ENCODE data around the gene DOCK1. TPM values are rescaled to one million over a fixed set of nuclear protein-coding genes. Genes with fewer than 3 reads are reported as not detected.

The DOCK1 gene
- total RNA-seq, 1 donor from 2014 or later, result 72.6 TPM

DNA sequence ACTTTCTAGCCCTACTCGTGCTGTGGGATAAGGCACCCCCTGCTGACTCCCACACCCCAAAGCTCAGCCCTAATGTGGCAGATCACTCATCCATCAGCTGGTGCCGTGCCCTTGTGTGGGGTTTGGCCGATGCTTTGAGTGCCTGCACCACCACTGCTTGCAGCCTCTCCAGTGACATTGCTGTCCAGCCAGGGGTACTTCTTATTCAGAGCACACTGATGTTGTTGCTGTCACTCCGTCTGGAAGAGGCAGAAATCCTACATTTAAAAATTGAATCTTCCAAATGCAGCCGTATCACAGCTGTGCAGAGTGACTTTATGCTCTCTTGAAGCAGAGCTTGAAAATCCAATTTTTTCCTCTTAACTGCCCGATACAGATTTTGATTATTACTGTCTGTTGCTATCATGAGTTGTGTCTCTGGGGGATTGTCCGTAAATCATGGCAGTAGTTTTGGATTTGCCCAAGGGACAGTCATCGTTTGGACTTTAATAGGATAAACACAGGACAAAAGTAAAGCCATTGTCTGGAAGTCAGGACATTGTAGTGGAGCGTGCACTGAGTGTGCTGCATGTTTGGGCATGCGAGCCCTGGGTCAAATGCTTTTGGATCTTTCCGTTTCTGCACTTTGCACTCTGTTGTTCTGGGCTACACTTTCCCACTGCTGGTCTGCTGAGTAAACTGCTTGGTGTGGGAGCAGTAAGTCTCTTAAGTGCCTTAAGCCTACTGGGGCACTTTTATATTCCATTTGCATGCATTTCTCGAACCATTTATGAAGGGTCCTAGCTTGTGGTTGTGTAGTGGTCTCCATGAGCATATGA lies 128.2 kb downstream of the DOCK1 start:
- Histone ChIP-seq H3F3A (ENCODE audit: low read depth) (no peaks in the 10 kb centered on the region), H3K27ac (no peak overlapping the region), H3K4me3 (no peak overlapping the region), H3K79me2 (ENCODE audit: low read depth) (no peaks in the 10 kb centered on the region), H3K27me3 (no peaks in the 10 kb centered on the region), H2AFZ (replicated peaks) (no peak overlapping the region), H3K36me3 (no peaks in the 10 kb centered on the region), H3K9ac (no peak overlapping the region), H4K20me1 (ENCODE audit: low read depth) (no peaks in the 10 kb centered on the region), H3K4me2 (no peak overlapping the region), H3K4me1 (peaks cover 4% of the 10 kb centered on the region), H3K9me3 (ENCODE audit: low read depth) (no peaks in the 10 kb centered on the region)
- H3K27ac Mint-ChIP-seq, result no peak overlapping the region
- H3K4me3 Mint-ChIP-seq, result no peak overlapping the region
- peaks cover 11% of the 10 kb centered on the region for H3K4me1 Mint-ChIP-seq
- no peak for DNase-seq (ENCODE audit: low spot score)
- H3K36me3 Mint-ChIP-seq, result peaks cover 11% of the 10 kb centered on the region
- no peaks in the 10 kb centered on the region for H3K9me3 Mint-ChIP-seq
- no peak for TF ChIP-seq EZH2 (IDR thresholded peaks at IDR 0.05)
- TF ChIP-seq EZH2phosphoT487 (IDR thresholded peaks at IDR 0.05), result no peak
- TF ChIP-seq, protein P1, sequence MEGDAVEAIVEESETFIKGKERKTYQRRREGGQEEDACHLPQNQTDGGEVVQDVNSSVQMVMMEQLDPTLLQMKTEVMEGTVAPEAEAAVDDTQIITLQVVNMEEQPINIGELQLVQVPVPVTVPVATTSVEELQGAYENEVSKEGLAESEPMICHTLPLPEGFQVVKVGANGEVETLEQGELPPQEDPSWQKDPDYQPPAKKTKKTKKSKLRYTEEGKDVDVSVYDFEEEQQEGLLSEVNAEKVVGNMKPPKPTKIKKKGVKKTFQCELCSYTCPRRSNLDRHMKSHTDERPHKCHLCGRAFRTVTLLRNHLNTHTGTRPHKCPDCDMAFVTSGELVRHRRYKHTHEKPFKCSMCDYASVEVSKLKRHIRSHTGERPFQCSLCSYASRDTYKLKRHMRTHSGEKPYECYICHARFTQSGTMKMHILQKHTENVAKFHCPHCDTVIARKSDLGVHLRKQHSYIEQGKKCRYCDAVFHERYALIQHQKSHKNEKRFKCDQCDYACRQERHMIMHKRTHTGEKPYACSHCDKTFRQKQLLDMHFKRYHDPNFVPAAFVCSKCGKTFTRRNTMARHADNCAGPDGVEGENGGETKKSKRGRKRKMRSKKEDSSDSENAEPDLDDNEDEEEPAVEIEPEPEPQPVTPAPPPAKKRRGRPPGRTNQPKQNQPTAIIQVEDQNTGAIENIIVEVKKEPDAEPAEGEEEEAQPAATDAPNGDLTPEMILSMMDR (IDR thresholded peaks at IDR 0.05), result no peak
- no peaks in the 10 kb centered on the region for H3K27me3 Mint-ChIP-seq (ENCODE audit: insufficient read depth, low read depth)

DNA sequence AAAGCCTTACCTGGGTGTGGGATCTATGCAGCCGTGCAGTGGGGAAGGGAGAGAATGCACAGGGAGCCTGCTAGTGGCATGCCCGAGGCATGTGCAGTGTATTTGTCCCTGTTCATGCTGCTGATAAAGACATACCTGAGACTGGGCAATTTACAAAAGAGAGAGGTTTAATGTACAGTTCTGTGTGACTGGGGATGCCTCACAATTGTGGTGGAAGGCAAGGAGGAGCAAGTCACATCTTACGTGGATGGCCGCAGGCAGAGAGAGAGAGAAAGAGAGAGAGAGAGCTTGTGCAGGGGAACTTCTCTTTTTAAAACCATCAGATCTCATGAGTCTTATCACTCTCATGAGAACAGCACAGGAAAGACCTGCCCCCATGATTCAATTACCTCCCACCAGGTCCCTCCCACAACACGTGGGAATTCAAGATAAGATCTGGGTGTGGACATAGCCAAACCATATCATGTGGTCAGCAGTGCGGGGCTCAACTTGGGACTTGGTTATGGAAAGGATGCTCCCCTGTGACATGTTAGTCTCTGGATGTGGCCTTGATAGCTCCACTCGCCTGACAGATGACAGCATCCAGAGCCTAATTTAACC lies 128.9 kb downstream of the DOCK1 start:
- Mint-ChIP-seq H3K27ac (peak overlapping the region; percentile 43), H3K36me3 (peaks cover 13% of the 10 kb centered on the region), H3K4me1 (peaks cover 11% of the 10 kb centered on the region), H3K4me3 (no peak overlapping the region), H3K27me3 (ENCODE audit: insufficient read depth, low read depth) (no peaks in the 10 kb centered on the region), H3K9me3 (no peaks in the 10 kb centered on the region)
- Histone ChIP-seq H3K9me3 (ENCODE audit: low read depth) (no peaks in the 10 kb centered on the region), H3K36me3 (no peaks in the 10 kb centered on the region), H3K27ac (no peak overlapping the region), H4K20me1 (ENCODE audit: low read depth) (no peaks in the 10 kb centered on the region), H2AFZ (replicated peaks) (no peak overlapping the region), H3F3A (ENCODE audit: low read depth) (no peaks in the 10 kb centered on the region), H3K9ac (no peak overlapping the region), H3K27me3 (no peaks in the 10 kb centered on the region), H3K4me1 (peaks cover 4% of the 10 kb centered on the region), H3K4me2 (no peak overlapping the region), H3K4me3 (no peak overlapping the region), H3K79me2 (ENCODE audit: low read depth) (no peaks in the 10 kb centered on the region)
- no peak for DNase-seq (ENCODE audit: low spot score)
- no peak for TF ChIP-seq EZH2 (IDR thresholded peaks at IDR 0.05)
- TF ChIP-seq EZH2phosphoT487 (IDR thresholded peaks at IDR 0.05), result no peak
- TF ChIP-seq, protein P1 (IDR thresholded peaks at IDR 0.05), result no peak

DNA sequence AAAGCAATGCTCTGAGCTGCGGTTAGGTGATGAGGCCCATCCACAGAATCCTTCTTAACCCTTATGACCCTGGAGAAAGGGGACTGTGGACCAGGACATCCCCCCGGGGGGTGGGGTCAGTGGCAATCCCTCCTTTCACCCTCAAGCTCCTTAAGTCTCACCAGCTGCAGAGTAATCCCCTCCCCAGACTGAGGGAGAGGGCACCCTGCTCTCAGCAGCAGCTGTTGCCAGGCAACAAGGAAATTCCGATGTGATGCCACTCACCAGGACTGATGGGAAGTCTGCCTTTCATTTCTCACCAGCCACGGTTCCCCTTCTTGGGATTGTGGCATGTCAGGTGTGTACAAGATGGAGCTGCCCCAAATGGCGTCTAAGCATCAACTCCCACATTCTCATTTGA lies 129.6 kb downstream of the DOCK1 start:
- H3K9ac ChIP-seq, result no peak overlapping the region
- no peaks in the 10 kb centered on the region for H3K9me3 Mint-ChIP-seq
- no peak overlapping the region for H3K4me3 Mint-ChIP-seq
- H3K79me2 ChIP-seq (ENCODE audit: low read depth), result no peaks in the 10 kb centered on the region
- H3K4me3 ChIP-seq, result no peak overlapping the region
- H3K36me3 Mint-ChIP-seq, result peaks cover 19% of the 10 kb centered on the region
- no peaks in the 10 kb centered on the region for H4K20me1 ChIP-seq (ENCODE audit: low read depth)
- H3F3A ChIP-seq (ENCODE audit: low read depth), result no peaks in the 10 kb centered on the region
- H3K4me1 Mint-ChIP-seq, result peaks cover 11% of the 10 kb centered on the region
- H3K9me3 ChIP-seq (ENCODE audit: low read depth), result no peaks in the 10 kb centered on the region
- no peak overlapping the region for H3K4me2 ChIP-seq
- no peaks in the 10 kb centered on the region for H3K27me3 Mint-ChIP-seq (ENCODE audit: insufficient read depth, low read depth)
- no peaks in the 10 kb centered on the region for H3K36me3 ChIP-seq
- H3K4me1 ChIP-seq, result peaks cover 4% of the 10 kb centered on the region
- DNase-seq (ENCODE audit: low spot score), result peak; percentile 67
- no peak overlapping the region for H3K27ac Mint-ChIP-seq
- H3K27ac ChIP-seq, result no peak overlapping the region
- TF ChIP-seq, protein P1 (IDR thresholded peaks at IDR 0.05), result no peak
- TF ChIP-seq EZH2phosphoT487 (IDR thresholded peaks at IDR 0.05) (no peak), EZH2 (IDR thresholded peaks at IDR 0.05) (no peak)
- H3K27me3 ChIP-seq, result no peaks in the 10 kb centered on the region
- H2AFZ ChIP-seq (replicated peaks), result no peak overlapping the region
